Mucosa of stomach (tissue), 1 donor: Measurements from ENCODE around the gene RRP8.

Source experiments
- H3K27me3 ChIP-seq: one replicate; pipeline ENCODE4 v1.7.0; 2013; ENCODE audit warnings: mild to moderate bottlenecking, low read length; ENCODE audit not compliant: control insufficient read depth, insufficient read depth
- H3K36me3 ChIP-seq: one replicate; pipeline ENCODE4 v1.7.0; 2013; ENCODE audit warnings: low read length; ENCODE audit not compliant: control insufficient read depth, insufficient read depth
- H3K4me1 ChIP-seq: one replicate; pipeline ENCODE4 v1.7.0; 2013; ENCODE audit warnings: mild to moderate bottlenecking, low read length; ENCODE audit not compliant: control insufficient read depth, insufficient read depth
- H3K4me3 ChIP-seq: one replicate; pipeline ENCODE4 v1.7.0; 2013; ENCODE audit warnings: low read length
- H3K9ac ChIP-seq: one replicate; pipeline ENCODE4 v1.7.0; 2013; ENCODE audit warnings: mild to moderate bottlenecking, low read length, moderate library complexity
- H3K9me3 ChIP-seq: one replicate; pipeline ENCODE4 v1.7.0; 2013; ENCODE audit warnings: mild to moderate bottlenecking, low read length, moderate library complexity; ENCODE audit not compliant: control insufficient read depth
- donor health status: Pancreatic carcinoma.

Gene RRP8

DNA sequence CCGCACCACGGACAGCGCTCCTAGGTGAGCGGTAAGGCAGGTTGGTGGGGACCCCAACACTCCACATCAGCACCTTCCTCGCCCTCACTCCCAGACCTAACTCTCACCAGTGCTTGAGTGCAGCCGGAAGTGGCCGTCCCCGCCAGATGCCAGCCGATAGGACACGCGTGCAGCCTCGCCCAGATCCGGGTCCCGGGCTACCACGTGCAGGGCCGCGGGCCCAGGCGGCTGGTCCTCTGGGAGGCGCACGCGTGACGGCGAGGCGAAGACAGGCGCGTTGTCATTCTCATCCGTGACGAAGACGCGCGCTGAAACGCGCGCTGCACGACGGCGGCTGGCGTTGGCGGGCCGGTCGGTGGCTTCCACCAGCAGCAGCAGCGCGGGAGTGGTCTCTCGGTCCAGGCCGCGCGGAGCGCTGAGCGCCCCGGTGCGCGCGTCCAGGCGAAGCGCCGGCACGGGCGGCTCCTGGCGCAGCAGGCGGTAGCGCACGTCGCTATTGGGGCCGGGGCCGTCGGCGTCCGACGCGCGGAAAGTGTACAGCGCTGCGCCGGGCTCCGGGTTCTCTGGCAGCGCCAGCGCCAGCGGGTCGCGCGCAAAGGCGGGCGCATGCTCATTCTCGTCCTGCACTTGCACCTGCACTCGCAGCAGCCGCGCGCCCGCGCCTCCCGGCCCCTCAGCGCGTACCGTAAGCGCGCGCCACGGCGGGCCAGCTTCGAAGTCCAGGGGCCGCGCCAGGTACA lies 26.6 kb upstream of the RRP8 start:
- H3K9ac ChIP-seq, result peak overlapping the region; percentile 7
- peak overlapping the region; percentile 6 for H3K4me3 ChIP-seq
- no peaks in the 10 kb centered on the region for H3K36me3 ChIP-seq
- no peaks in the 10 kb centered on the region for H3K27me3 ChIP-seq
- H3K4me1 ChIP-seq, result peaks cover 2% of the 10 kb centered on the region
- H3K9me3 ChIP-seq, result no peaks in the 10 kb centered on the region

DNA sequence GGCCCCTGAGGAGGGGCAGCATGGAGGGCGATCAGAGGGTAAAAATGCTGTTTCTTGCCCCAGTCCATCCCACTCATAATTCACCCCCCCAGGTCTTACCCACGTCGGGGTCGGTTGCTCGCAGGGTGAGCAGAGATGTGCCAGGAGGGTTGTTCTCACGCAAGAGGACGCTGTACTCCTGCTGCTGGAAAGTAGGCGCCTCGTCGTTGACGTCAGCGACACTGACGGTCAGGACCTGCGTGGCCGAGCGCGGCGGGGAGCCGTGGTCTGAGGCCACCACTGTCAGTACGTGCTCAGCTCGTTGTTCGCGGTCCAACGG lies 26.1 kb upstream of the RRP8 start:
- Histone ChIP-seq H3K27me3 (no peaks in the 10 kb centered on the region), H3K4me3 (no peak overlapping the region), H3K9me3 (no peaks in the 10 kb centered on the region), H3K36me3 (no peaks in the 10 kb centered on the region), H3K9ac (no peak overlapping the region), H3K4me1 (no peaks in the 10 kb centered on the region)

DNA sequence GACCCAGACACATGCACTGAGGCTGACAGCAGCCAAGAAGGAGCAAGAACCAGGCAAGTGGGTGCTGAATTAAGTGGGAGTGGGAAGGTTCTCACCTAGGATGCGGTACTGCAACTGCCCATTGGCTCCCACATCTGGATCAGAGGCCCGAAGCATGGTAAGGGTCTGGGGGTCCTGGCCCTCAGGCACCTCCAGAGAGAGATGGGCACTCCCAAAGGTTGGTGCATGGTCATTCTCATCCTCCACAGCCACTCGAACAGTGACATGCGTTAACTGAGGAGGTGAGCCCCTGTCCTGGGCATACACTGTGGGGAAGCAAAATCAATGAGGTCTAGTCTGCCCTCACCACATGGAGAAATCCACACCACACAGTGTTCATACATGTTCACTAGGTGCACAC lies 25.1 kb upstream of the RRP8 start:
- Histone ChIP-seq H3K36me3 (no peaks in the 10 kb centered on the region), H3K9ac (no peak overlapping the region), H3K4me1 (no peaks in the 10 kb centered on the region), H3K9me3 (no peaks in the 10 kb centered on the region), H3K27me3 (no peaks in the 10 kb centered on the region), H3K4me3 (no peak overlapping the region)

DNA sequence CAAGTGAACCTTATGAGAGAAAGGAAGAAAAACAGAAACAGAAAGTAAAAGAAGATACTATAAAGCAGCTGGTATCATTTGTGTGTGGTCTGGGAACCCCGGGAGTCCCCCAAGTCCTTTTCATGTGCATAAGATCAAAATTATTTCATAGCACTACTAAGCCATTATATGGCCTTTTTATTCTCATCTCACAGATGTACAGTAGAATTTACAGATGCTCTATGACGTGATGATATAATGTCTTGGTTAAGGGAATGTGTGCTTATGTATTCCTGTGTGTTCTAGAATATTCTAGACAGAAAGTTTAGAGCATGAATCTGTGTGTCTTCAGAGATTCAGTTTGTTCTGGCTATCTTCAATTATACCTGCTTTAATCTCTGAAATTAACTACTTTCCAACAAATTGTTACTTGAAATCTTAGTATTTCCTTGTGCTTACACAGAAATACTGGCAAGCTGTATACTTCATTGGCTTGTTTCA lies 24.4 kb upstream of the RRP8 start:
- Histone ChIP-seq H3K9me3 (no peaks in the 10 kb centered on the region), H3K4me3 (no peak overlapping the region), H3K27me3 (no peaks in the 10 kb centered on the region), H3K36me3 (no peaks in the 10 kb centered on the region), H3K4me1 (no peaks in the 10 kb centered on the region), H3K9ac (no peak overlapping the region)

DNA sequence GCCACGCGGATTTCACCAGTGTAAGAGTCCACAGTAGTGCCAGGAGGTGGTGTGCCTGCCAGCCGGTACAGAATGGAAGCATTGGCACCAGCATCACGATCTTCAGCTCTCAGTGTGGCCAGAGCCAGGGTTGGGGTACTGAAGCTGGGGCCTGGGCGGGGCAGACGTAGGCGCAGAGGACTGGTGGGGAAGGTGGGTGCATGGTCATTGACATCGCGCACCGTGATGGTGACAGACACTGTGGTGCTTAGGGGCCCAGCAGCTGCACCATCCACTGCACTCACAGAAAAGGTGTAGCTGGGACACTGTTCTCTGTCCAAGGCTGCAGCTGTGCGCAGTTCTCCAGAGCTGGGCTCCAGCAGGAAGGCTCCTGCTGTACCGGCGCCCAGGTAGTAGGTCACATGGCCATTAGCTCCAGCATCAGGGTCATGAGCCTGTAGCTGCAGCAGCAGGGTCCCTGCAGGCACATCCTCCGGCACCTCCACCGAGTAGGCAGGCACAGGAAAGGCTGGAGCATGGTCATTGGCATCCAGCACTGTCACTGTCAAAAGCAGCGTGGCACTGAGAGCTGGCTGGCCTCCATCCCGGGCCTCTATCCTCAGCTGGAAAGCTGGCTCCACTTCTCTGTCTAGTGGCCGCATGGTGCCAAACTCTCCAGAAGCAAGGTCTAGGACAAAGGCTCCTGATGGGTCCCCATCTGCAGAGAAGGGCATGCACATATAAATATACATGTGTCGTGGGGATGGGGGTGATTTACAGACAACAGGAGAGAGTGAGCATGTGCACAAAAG lies 23.8 kb upstream of the RRP8 start:
- Histone ChIP-seq H3K4me1 (no peaks in the 10 kb centered on the region), H3K9ac (no peak overlapping the region), H3K36me3 (no peaks in the 10 kb centered on the region)

DNA sequence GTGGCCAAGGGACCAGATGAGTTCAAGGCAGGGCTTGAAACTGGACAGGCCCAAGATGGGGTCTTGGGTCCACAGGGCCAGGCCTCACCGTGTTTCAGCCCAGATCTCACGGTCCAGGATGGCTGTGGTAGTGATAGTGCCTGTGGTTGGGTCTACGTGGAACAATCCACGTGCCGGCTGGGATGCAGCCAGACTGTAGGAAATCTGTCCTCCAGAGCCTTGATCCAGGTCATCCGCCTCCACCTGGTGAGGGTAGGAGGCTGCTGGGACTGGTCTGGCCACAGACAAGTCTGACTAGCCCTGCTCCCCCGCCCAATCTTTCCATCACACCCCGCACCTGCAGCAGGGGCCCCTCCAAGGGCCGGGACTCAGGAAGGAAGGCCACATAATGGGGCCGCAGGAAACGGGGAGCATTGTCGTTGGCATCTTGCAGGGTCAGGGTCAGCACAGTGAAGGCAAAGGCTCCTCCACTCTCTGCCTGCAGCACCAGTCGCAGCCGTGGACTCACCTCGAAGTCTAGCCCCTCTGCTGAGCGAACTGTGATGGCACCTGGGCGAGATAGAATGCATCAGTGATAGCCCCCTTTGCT lies 22.5 kb upstream of the RRP8 start:
- no peaks in the 10 kb centered on the region for H3K27me3 ChIP-seq
- H3K4me3 ChIP-seq, result no peak overlapping the region
- H3K9me3 ChIP-seq, result no peaks in the 10 kb centered on the region
- H3K36me3 ChIP-seq, result no peaks in the 10 kb centered on the region
- no peak overlapping the region for H3K9ac ChIP-seq
- H3K4me1 ChIP-seq, result no peaks in the 10 kb centered on the region

More for the DNA sequence above, 23.8 kb upstream of the RRP8 start:
- no peak overlapping the region for H3K4me3 ChIP-seq
- H3K9me3 ChIP-seq, result no peaks in the 10 kb centered on the region
- no peaks in the 10 kb centered on the region for H3K27me3 ChIP-seq

DNA sequence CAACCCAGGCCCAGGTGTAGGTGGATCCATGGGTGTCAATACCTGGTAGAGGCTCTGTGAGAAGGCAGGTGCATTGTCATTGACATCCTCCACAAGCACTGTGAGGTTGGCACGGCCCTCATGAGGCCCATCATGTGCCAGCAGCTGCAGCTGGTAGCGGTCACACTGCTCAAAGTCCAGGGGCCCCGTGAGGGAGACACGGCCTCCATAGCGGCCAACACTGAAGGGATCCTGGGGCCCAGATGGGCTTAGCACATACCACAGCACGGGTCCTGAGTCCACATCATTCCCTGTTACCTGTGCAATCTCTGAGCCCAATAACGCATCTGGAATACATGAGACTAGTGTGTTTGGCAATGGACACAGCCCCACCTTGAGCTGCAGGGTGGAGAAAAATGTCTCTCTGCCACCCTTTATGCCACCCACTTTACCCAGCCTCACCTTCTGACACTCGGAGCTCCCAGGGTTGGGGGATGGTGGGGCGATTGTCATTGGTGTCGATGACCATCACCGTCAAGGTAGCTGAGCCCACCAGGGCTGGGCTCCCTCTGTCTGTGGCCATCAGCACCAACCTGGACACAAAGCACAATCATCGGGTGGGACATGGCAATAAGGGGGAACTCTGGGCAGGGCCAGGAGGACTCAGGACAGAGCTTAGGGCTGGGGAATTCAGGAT lies 21.9 kb upstream of the RRP8 start:
- no peak overlapping the region for H3K9ac ChIP-seq
- no peaks in the 10 kb centered on the region for H3K36me3 ChIP-seq
- no peak overlapping the region for H3K4me3 ChIP-seq
- no peaks in the 10 kb centered on the region for H3K4me1 ChIP-seq
- no peaks in the 10 kb centered on the region for H3K9me3 ChIP-seq
- no peaks in the 10 kb centered on the region for H3K27me3 ChIP-seq

DNA sequence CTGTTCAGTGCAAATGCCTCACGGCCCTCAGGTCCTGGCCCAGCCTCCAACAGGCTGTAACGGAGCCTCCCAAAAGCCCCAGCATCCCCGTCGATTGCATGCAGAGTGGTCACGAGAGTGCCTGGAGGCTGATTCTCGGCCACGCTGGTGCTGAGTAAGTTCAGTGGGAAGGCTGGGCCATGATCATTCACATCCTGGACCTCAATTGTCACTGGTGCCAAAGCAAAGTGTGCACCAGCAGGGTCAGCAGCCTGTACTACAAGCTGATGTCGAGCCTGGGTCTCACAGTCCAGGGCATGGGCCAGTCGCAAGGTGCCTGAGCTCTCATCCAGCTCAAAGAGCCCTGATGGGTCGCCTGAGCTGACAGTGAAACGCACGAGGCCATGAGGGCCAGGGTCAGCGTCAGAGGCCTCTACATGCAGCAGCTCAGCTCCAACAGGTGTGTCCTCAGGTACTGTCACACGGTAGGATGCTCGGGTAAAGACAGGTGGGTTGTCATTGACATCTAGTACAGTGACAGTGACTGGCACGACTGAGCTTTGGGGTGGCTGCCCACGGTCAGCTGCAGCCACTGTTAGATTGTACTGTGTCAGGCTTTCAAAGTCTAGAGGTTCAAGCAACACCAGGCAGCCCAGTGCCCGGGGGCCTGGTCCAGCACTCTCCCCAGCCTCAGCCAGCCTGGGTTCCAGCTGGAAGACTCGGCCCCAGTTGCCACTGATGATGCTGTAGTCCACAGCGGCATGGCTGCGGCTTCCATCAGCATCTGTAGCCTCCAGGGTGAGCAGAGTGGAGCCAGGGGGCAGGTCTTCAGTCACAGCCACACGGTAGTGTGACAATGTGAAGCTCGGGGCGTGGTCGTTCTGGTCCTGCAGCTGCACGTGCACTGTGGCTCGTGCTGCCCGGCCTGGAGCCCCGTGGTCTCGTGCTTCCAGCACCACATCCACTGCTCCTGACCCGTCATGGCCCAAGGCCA lies 20.3 kb upstream of the RRP8 start:
- Histone ChIP-seq H3K36me3 (no peaks in the 10 kb centered on the region), H3K9me3 (no peaks in the 10 kb centered on the region), H3K9ac (no peak overlapping the region), H3K4me1 (peaks cover 10% of the 10 kb centered on the region), H3K27me3 (no peaks in the 10 kb centered on the region), H3K4me3 (no peak overlapping the region)

DNA sequence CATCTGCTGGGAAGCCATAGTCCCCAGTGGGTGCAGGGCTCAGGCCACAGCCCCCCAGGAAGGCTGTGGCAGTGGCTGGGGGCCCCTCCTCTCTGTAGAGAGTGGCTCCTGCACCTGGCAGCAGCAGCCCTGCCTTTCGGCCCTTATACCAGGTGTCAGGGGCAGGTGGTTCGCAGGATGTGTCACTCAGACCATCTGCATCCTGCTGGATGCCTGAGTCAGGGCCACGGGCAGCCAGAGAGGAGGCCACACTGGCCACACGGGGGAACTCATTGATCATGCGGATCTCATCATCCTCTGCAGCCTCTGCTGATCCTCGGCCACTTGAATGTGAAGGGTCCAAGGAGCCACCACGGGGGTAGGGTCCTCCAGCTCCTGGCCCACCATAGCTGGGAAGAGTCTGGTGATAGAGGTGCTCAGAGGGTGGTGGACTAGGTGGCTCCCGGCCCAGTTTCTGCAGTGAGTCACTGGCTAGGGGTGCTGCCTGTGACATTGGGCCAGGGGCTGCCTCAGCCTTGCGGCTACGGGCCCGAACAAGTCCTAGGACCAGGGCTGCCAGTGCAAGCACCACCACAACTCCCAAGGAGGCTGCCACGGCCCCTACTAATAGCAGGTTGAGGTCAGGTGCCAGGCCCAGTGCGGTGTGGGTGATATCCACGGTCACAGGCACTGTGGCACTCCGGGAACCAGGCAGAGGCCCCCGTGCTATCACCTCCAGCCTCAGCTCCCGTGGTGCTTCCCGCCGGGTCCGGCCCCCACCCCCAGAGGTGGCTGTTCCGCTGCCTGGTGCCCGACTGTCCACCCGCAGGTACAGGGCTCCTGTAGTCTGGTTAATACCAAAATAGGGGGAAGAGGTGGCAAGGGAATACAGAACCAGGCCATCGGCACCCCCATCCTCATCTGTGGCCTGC lies 19.1 kb upstream of the RRP8 start:
- H3K4me1 ChIP-seq, result peaks cover 22% of the 10 kb centered on the region
- H3K9me3 ChIP-seq, result no peaks in the 10 kb centered on the region
- no peaks in the 10 kb centered on the region for H3K27me3 ChIP-seq
- no peak overlapping the region for H3K4me3 ChIP-seq
- no peak overlapping the region for H3K9ac ChIP-seq
- H3K36me3 ChIP-seq, result no peaks in the 10 kb centered on the region

DNA sequence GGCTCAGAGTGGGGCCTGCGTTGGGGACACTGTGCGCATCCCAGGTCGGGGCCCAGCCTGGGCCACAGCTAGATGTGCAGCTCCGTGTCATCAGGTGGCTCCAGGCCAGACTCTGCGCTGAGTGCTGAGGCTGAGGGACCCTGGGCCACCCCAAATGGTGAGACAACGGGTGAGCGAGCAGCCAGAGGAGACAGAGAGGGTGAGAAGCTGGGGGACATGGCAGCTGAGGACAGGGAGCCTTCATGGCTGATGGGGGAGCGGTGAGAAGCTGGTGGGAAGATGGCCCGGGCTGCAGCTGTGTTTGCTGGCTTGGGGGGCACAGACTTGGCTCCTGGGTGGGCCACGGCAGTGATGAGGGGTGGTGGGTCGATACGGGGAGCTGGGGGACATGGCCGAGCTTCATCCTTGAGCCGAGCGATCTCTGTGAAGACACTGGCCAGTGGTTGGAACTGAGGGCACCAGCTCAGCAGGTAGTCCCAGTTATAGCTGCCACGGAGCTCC lies 18.3 kb upstream of the RRP8 start:
- Histone ChIP-seq H3K9me3 (no peaks in the 10 kb centered on the region), H3K36me3 (peaks cover under 1% of the 10 kb centered on the region), H3K27me3 (no peaks in the 10 kb centered on the region), H3K4me1 (peaks cover 25% of the 10 kb centered on the region), H3K4me3 (no peak overlapping the region), H3K9ac (no peak overlapping the region)
